ENCODE measurements around the gene TBRG1.

TBRG1 gene

GRCh38 chr11:124618863-124619262 is 3.8 kb upstream of the TBRG1 start:
- DNase-seq: no peak

DNA sequence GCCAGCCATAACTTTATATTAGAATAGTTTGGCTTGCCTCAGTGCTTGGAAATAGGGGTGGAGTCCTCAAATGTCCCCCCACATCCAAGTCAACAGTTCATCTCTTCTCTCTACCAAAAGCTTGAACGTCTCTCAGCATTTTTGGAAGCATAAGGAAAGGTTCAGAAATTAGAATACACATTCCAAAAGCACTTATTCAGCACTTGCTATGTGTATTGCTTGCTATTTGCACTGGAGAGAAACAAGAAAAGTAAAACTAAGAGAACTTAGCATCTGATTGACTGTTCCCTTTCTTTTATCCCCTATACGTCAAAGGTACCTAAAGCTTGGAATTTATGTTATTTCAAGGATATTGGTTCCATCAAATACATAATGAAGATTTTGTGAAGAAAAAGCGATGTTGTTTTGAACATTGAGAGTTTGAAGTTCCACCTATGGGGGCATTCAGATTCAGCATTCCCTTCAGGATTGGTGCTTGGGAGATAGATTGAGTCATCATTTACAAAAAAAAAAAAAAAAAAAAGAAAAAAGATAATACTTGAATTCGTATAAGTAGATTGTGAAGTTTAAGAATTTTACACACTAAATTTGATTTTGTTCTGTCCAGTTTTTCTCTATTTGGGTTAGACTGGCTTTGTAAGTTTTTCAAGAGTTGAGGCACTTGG is 1.3 kb downstream of the TBRG1 start:
- no peak for DNase-seq

GRCh38 chr11:124625504-124626168 is 3.0 kb downstream of the TBRG1 start:
- DNase-seq: no peak

GRCh38 chr11:124627546-124627945 is 4.9 kb downstream of the TBRG1 start:
- DNase-seq: no peak

DNA sequence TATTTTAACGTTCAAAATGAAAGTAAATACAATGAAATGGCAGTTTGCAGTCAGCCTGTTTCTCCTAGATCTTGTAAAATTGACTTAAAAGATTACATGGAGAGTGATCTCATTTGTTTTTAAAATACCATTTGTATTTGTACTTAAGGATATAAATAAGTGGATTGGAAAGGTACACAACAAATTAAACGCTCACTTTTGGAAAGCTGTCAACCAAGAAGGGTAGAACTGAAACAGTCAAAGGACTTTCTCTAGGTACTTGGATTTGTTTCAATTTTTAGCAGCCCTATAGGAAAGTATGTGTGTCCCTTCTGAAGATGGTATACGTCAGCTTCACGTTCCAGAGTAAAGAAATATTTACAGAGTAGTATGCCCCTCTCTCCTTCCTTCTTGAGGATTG is 7.3 kb downstream of the TBRG1 start:
- no peak for DNase-seq

DNA sequence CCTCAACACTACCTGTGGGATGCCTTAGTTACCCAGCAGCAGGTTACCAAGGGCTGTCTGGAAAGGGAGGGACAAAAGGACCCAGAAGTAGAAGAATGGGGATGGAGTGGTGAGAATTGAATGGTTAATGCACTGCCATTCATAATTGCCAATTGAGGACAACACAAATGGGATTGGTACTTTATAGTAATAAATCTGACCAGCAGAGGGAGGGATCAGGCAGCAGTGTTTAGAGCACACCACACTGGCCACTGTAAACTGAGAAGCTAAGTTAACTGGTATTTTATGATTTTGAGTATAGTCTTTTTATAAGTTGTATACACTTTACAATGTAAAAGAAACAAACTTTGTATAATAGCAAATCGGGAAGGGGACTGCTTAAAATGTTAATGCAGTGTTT is 10.7 kb downstream of the TBRG1 start:
- DNase-seq: no peak

DNA sequence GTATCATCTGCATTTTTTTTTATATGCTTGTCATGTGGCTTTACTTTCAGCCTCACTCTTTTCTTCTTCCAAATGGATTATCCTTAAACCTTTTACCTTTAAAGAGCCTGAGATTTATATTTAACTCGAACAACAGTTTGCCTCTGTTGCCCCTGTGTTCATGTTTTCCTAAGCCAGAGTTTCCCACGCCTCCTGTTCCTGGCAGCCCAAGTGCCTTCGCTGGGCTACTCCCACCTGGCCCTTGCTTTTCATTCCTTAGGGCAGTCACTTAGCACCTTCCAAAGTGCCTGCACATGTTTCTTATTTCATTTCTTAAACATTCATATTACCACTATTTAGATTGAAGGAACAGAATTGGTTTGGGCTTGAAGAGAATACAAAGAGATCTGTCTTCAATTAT is 13.3 kb downstream of the TBRG1 start:
- DNase-seq: no peak

- no peak for DNase-seq
Measured at GRCh38 chr11:124638500-124638899, 15.8 kb downstream of the TBRG1 start.

DNA sequence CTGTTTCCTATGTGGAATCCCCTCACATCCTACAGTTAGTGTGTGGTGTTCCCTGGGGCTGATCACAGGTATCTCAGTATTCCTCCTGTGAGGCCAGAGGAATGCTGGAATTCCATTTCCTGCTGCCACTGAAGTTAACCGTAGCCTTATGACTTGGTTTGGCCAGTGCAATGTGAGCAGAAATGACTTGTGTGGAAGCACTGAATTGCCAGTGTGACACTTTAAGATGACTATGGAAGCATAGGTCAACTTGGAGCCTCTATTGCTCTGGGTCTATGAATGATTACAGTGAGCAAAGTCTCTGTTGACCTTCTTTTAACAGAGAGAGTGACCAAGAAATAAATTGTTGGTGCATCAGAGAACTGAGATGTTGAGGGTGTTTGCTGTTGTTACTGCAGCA is 16.5 kb downstream of the TBRG1 start:
- no peak for DNase-seq

GRCh38 chr11:124640666-124641065 is 18.0 kb downstream of the TBRG1 start:
- no peak for DNase-seq

DNA sequence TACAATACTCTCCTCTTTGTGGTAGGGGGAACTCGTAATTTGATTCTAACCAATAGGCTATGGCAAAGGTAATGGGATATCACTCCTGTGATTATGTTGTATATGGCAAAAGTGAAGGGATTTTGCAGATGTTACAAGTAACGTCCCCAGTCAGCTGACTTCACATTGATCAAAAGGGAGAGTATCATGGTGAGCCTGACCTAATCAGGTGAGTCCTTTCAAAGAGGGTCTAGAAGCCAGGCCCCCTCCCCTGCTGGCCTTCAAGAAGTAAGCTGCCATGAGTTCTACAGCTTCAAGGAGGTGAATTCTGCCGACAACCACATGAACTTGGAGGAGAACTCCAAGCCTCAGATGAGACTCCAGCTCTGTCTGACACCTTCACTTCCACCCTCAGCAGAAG is 20.0 kb downstream of the TBRG1 start:
- DNase-seq: no peak

GRCh38 chr11:124643042-124643604 is 20.5 kb downstream of the TBRG1 start:
- DNase-seq: no peak

DNA sequence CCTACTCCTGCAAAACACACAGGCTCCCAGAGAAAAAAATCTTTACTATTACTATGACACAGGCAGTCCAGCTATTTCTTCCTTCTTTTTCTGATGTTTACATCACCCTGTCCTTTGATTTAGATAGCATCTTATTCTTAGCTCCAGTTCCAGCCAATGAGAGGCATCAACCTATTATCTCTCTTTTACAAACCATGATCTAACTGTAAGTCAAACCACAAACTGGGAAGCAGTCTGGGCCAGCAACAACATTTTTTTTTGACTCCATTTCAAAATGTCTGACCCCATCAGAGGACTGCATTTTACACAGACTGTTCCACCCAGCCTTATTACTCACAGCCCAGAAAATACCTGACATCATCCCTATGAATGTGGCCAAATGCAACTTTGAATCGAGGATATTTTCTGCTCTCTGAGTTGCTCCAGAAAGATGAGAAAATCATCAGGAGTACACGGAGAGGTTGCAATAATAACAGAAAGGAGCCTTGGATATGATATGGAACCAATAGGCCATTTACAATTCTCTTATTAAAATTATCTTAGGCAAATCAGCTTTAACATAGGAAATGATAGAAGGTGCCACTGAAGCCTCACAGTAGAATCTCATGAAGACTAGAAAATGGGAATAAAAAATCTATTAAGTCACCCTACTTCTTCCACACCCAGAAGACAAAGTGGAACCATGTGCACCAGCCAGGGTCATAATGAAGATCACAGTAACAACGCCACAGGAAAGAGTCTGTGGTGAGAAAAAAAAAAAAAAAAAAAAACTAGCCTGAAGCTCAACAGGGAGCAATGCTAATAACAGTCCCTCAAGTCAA is 21.2 kb downstream of the TBRG1 start:
- DNase-seq: no peak

DNA sequence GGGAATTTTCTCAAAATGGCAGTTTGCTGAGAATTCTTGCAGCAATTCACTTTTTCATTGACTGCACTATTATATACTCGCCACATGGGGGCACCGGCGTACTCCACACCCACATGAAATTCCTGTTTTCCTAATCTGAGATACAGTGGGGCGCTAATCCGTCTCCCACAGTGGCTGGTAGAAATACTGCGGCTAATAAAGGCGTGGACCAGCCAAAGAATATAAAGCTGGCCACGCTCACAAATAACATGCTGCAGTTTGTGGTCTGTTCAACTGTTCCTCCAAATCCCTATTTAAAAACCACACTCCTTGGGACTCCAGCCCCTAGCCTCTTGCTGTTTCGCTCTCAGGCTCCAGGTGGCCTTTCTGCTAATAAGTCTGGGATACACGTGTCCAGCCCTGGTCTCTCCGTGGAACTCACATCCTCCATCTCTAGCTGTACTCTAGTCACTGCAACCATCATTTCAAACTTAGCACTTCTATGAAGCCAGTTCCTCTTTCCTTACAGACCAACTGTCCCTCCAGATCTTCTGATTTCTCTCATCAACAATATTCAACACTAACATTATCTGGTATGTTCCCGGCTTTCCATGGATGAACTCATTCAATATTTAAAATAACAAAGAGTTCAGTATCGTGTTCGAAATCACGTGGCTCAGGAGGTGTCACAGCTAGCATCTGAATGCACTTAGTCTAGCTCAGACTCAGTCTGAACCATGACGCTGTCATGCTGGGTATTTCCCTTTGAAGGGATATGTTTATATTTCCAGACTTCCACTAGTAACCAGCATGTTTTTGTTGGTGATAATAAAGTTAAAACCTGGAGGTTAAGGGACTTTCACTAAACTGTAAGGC is 22.0 kb downstream of the TBRG1 start:
- no peak for DNase-seq

GRCh38 chr11:124646148-124646547 is 23.5 kb downstream of the TBRG1 start:
- no peak for DNase-seq

DNA sequence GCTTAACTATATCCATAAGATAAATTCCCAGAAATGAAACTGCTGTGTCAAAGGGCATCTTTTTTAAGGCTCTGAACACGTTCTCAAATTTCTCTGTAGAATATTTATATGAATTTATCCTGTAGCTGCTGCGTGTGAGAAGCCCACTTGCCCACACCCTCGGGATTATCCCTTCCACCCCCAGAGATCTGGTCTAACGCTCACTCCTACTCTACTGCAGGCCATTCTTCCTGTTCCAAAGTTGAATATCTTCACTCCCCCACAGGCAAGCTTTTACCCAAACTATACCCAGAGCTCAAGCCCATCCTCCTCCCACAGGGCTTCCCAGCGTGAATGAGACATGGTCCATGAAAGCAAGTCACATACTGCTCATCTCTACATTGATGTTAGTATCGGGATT is 25.9 kb downstream of the TBRG1 start:
- DNase-seq: no peak

- no peak for DNase-seq
Measured at GRCh38 chr11:124656774-124657630, 34.3 kb downstream of the TBRG1 start.

DNA sequence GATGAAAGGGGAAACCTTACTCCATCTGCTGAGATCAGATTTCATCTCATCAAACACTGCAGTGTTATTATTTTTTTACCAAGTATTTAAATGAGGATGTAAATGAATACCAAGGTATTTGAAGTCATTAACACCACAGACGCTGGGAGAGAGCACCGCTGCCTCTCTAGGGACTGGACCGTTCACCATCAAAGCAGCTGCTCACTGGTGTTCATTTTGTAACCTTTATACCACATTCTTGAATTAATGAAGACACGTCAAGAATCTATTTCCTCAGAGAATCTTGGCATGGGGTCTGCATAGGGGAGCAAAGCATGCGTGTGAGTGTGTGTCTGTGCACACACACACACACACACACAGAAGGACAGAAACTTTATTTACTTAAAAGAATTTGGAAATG is 35.2 kb downstream of the TBRG1 start:
- no peak for DNase-seq

DNA sequence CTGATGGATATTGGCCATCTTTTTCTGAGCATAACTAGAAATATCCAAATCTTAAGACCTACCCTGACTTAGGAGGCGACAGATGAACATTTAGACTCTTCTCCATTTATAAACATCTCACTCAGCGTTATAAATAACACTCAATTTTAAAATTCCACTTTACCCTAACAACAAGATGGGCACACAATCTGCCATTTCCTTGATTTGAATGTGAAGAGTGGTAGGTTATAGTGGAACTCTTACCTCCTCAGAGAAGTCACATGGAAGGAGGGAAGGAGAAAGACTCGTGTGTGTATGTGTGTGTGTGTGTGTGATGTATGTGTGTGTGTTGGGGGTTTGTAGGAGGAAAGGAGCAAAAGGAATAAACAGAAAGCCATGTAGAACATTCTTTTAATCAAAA is 35.8 kb downstream of the TBRG1 start:
- no peak for DNase-seq

- DNase-seq: no peak
Measured at GRCh38 chr11:124658986-124659385, 36.3 kb downstream of the TBRG1 start.

DNA sequence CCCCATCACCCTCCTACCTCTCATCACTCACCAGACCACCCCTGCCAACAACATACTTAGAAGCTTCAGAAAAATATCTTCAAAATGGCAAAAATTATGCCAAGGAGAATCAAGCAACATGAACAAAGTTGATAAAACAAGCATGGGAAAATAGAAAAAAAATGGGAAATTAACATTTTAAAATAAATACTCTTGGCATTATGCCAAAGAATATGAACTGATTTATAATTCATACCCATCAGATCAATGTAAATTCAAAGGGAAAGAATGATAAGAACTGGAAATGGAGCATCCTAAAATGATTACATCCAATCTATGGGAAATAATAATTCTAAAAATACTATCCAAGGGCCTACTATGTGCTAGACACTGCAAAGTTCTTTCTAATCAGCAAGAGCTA is 38.9 kb downstream of the TBRG1 start:
- no peak for DNase-seq

- no peak for DNase-seq
Measured at GRCh38 chr11:124662106-124662505, 39.4 kb downstream of the TBRG1 start.

Data from SIG-M5 (cell line).